Measurements from ENCODE around the gene MLLT10.
"Not testable (repeated sequence)": the region's sequence is repeated elsewhere in the genome, so short reads cannot be mapped to it uniquely, and the experiment has no call there.

The MLLT10 gene

DNA sequence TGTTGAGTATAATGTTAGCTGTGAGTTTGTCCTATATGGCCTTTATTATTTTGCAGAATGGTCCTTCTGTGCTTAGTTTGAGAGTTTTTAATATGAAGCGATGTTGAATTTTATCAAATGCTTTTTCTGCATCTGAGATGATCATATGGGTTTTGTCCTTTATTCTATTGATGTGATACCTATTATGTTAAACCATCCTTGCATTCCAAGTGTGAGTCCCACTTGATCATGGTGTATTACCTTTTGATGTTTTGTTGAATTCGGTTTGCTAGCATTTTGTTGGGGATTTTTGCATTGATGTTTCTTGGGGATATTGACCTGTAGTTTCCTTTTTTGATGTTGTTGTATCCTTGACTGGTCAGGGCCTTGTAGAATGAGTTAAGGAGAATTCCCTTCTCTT lies 166.4 kb downstream of the MLLT10 start:
- DNase-seq (ENCODE audit: low read depth): no peak

DNA sequence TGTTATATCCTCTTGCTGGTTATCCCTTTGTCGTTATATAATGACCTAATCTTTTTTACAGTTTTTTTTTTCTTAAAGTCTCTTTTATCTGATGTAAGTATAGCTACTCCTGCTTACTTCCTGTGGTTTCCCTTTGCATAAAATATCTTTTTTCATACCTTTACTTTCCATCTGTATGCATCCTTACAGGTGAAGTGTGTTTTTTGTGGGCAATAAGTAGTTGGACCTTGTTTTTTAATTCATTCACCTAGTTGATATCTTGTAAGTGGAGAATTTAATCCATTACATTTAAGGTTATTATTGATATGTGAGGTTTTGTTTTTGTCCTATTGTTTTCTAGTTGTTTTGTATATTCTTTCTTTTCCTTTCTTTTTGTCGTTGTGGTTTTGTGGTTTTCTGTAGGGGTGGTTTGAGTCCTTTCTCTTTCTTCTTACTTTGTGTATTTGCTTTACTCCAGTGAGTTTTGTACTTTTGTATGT lies 168.6 kb downstream of the MLLT10 start:
- no peak for DNase-seq (ENCODE audit: low read depth)

DNA sequence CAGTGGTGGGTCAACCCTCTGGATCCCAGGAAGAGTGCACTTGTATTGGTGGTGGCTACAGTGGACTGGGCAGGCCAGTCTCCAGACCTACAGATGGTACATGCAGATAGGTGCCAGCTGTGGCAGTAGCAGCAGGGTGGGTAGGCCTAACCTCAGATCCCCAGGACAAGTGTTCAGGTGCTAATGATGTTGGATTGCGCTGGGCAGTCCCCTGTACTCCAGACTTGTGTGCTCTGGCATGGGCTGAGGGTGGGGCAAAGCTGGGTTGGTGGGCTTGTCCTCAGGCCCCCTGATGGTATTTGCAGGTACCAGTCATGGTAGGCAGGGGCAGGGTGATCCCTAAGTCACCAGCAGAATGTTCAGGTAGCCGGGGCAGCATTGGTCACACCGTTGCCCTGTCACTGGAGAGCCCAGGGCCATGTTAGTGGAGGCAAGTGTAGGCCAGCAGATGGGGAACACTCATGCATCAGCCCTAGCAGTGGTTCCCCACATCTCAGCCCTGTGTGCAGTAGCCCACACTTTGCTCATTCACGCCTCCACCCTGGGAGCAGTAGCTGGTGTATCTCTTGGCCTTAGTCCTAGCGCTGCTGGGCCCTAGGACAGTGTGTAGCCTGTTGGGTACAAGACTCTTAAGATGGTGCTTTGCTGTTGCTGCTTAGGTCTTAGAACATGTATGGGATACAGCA lies 171.3 kb downstream of the MLLT10 start:
- DNase-seq (ENCODE audit: low read depth): no peak

DNA sequence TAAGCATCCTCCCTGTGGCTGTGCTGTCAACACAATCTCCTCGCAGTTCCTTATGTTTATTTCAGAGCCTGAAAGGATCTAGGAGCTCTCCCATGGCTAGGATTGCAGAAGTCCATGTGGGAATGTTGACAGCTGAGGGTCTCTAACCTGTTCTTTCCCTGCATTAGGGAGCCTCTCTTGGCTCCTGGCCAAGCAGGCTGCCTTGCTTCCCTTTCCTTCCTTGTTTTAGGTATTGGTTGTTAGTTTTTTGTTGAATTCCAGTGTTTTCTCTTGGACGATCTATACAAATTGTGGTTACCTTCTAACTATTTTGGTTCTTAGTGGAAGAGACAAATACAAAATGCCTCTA lies 171.8 kb downstream of the MLLT10 start:
- DNase-seq (ENCODE audit: low read depth): no peak

DNA sequence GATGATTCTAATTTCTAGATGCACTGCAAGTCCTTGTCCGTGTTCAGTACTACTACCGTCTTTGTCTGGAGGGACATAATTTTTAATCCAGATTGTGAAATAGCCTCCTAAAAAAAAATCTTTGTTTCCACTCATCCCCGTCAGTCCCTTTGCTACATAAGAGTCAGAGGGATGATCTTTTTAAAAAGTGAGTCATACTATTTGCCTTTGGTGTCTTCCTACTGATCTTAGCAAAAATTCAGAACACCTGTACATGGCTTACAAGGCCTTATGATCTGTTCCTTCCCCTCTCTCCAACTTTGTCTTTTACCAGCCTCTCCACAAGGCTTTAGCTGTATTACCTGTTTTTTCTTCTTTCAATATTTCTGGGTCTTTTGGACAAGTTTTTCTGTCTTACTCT lies 173.5 kb downstream of the MLLT10 start:
- no peak for DNase-seq (ENCODE audit: low read depth)

DNA sequence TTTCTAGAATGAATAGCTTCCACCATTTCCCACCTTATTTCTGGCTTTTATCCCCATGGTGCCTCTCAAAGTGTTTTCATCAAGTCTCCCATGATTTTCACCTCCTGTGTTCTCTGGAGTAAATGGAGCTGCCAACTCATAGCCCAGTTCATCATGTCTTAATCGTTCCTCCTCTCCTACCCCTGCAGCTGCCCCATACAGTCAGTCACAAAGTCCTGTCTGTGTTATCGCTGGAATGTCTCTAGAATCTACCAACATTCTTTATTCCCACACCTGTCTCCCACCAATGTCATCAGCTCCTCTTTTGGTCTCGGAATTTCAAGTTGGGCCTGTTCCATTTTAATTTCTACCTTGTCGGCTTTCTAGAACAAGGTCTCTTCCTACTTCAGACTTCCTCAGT lies 178.9 kb downstream of the MLLT10 start:
- no peak for DNase-seq (ENCODE audit: low read depth)

DNA sequence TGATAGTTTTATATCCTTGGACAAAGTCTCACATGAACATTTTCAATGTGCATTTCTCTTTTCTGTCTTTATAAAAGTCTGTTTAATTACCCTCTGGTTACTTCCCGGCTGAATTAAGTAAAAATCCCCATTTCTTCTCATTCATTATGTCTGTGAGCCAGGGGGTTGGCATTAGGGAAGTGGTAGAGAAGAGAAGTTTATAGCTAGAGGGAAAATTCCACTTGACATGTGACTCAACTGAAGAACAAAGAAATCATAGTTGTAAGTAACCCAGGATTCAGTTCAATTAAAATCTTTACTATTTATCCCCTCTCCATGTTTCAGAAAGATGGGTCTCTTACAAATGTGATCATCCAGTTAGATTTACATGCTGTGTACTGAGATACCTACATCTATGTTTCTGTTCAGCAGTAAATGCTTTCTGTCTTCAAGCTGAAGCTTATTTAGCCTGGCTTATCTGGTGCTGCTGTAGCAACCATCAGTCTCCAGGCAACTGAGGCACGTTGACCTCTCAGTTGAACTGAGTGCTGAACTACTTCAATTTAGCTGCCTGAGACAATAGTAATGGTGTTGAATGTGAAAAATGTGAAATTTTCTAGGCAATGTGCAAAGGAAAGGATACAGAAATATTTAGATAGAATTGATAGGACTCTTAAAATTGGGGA lies 181.6 kb downstream of the MLLT10 start:
- no peak for DNase-seq (ENCODE audit: low read depth)

DNA sequence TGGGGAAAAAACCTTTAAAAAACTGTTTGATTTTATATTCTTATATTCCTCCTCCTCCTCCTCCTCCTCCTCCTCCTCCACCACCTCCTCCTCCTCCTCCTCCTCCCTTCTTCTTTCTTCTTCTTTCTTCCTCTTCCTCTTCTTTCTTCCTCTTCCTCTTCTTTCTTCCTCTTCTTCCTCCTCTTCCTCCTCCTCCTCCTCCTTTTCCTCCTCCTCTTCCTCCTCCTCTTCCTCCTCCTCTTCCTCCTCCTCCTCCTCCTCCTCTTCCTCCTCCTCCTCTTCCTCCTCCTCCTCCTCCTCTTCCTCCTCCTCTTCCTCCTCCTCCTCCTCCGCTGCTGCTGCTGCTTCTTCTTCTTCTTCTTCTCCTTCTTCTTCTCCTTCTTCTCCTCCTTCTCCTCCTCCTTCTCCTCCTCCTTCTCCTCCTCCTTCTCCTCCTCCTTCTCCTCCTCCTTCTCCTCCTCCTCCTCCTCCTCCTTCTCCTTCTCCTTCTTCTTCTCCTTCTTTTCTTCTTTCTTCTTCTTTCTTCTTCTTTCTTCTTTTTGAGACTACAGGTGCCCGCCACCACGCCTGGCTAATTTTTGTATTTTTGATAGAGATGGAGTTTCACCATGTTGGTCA lies 183.5 kb downstream of the MLLT10 start:
- not testable (repeated sequence) for DNase-seq (ENCODE audit: low read depth)

DNA sequence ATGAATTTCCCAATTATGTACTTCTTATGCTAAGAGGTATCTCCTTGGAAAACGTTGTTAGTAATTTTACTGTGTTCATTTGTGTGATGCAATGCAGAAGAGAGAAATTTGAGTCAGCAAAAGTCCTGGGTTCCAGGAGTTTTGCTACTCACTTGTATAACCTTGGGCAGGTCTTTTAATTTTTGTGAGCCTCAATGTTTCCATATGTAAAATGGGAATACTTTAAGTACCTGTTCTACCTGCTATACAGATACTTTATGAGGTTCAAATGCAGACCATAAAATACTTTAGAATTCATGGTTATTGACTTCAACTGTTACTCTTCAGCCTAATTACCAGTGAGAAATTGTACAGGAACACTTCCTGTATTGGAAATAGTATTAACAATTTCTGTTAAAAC lies 185.5 kb downstream of the MLLT10 start:
- no peak for DNase-seq (ENCODE audit: low read depth)

DNA sequence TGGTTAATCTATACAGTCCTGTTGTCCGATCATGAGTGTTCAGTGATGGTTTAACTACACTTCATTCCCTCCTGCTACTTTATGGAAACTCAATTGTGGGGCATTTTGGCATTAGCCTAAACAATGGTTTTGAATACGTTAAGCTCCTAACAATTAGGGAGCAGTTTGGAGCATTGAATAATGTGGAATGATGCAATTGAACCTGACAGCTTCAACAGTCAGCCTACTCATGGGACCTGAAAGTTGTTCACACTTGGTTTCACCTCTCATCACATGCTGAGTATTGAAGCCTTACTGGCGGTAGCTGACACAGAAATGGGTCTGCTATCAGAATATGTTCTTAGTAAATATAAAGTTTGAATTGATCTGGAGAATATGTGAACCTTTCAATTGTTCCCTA lies 186.1 kb downstream of the MLLT10 start:
- DNase-seq (ENCODE audit: low read depth): no peak

DNA sequence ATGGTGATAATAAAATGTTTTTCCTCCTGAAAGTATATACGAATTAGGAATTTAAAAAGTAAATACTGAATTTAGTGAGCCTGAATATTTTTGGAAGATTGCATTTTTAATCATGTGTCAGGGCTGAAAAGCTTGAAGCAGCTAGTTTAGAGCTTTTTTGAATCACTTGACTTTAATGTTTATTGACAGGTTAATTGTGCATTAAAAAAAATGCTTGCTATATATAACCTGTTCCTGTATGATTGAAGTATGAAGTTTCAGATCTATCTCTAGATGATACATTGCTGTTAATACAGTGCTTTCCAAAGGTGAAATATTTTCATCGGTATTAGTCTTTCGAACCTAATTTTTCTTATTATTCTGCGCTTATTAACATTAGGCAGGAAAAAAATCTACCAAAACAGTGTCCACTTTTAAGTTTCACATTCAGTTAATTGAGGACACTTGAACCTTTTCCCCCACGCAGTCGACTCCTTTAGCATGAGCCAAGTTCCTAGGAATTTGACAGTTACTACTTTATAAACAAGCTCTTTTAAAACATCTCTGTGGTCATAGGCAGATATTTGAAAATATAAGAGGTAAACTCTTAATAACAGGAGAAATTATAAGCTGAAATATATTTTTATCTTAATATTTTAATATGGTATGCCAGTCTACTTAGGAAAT lies 187.1 kb downstream of the MLLT10 start:
- DNase-seq (ENCODE audit: low read depth): no peak

DNA sequence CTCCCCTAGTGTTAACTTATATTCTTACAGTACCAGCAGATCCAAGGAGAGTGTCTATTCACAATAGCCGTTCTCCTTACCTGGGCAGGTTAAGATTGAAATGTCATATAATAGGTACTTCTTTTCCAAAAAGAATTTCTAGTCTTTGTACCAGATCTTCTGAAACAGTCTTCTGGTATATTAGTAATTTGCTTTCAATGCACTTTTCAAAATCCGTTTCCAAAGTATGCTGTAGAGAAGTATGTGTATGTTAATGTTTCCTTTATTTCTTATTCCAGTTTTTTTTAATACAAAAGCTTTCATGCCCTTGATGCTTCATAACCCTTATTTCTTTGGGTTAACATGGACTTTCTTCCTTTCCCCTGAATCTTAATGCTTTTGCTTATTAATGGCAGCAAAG lies 188.2 kb downstream of the MLLT10 start:
- DNase-seq (ENCODE audit: low read depth): no peak

DNA sequence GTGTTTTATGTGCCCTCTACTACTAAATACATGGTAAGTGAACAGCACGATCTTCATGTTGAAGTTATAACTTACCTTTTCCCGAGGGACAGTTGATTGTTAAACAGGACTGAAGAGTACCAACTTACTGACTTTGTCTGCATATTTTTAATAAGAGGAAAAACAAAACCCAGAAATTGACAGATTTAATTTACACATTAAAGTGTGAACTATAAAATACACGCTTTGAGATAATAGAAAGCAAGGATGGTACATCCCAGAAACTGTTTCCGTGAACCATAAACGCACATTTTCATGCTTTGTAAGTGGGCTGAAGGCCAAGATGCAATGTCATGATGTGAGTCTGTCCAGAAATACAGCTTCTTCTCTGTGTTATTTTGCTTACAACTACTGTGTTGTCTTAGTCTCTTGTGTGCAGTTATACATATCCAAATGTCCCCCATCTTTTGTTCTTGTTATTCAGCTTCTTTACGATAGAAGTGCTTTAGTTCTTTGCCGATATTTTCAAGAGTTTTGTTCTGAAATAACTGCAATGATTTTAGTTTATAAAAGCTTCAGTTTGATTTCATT lies 190.1 kb downstream of the MLLT10 start:
- DNase-seq (ENCODE audit: low read depth): no peak

DNA sequence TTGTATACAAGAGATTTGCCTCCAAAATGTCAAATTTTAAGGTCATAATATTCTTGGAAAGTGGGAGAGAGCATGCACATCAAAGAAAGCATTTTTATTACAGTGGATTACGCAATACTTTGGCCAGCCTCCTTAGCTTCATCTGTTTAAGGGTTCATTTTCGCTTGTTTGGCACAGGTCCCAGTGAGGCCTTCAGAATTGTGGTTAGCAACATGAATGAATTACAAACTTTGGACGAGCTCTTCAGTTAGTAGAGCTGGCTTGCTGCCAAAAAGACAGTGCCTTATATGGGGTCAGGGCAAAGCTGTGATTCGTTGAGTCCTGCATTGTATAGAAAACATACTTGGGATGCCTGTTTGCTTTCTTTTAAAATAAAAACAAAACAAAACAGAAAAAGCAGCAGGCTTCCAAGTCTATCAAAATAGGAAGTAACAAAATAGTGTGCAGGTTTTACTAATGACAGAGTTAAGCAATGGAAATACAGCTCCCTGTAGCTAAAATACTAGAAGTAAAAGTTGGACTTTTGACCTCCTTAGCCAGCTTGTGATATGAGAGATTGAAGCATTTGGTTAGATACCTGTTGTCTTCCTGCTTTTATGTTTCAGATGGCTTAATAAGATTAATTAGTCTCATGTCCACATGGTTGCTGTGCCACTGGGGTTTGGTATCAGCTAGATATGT lies 190.8 kb downstream of the MLLT10 start:
- no peak for DNase-seq (ENCODE audit: low read depth)

DNA sequence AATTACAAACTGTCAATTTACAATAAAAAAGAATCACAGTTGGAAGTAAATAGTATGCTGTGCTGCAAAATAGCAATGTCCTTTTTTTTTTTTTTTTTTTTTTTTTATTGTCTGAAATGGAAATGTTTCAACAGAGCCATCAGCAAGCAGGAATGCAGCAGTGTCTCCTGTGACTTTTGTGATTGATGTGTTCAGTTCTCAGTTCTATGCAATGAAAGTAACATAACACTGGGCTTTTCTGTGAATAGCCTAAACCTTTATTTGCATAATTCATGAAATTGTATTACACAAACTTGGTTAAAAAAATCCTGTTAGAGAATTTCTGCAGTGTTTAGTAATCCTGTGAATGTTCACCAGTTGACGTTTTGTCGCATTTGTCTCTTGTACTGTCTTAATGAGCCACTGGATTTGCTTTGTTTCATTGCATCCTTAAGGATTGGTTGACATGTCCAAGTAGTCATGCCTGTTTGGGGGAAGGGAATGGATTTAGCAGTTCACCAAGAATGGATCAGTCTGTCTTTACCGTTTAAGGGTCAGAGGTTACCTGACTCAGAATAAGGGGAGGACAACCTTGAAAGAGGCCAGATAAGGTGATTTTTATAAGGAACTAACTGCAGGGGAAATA lies 192.7 kb downstream of the MLLT10 start:
- DNase-seq (ENCODE audit: low read depth): no peak

DNA sequence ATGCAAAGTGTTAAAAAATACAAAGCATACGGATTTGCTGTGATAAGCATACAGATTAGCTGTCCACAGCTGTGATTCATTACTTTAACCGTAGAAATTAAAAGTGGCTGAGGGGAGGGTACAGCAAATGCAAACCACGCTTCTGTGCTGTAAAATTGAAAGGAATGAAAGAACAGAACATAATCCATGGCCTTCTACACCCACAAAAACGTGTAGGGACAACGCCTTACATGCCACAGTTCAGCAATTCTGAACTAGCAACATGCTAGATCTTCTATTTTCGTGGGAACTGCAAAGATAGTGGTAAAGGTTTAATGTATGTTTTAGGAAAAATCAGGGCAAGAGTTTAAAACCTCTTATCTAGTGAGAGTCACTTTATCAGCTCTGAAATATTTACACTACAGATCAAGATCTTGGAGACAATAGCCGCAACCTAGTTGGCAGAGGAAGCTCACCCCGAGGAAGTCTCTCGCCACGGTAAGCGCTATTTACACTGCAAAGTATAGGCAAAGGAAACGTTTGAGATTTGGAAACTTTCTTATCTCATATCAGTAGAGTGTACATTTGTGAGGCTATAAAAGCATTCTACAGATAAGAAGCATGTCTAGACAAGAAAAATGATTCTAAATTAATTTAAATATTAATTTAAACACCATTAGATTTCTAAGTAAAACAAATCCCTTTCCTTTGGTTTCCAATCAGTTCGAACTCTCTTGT lies 193.6 kb downstream of the MLLT10 start:
- DNase-seq (ENCODE audit: low read depth): no peak

DNA sequence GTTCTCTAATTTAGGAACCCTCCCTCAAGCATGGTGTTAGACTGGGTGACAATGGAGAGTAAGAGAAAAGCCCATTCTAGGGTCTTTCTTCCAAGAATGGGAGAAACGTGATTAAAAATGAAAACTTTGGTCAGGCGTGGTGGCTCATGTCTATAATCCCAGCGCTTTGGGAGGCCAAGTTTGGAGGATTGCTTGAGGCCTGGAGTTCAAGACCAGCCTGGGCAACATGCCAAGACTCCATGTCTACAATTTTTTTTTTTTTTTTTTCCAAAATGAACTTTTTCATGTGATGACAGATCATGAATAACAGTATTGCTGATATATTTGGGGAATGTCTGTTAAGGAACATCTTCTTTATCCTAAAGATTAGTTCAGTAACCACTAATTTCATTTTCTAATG lies 194.6 kb downstream of the MLLT10 start:
- no peak for DNase-seq (ENCODE audit: low read depth)

DNA sequence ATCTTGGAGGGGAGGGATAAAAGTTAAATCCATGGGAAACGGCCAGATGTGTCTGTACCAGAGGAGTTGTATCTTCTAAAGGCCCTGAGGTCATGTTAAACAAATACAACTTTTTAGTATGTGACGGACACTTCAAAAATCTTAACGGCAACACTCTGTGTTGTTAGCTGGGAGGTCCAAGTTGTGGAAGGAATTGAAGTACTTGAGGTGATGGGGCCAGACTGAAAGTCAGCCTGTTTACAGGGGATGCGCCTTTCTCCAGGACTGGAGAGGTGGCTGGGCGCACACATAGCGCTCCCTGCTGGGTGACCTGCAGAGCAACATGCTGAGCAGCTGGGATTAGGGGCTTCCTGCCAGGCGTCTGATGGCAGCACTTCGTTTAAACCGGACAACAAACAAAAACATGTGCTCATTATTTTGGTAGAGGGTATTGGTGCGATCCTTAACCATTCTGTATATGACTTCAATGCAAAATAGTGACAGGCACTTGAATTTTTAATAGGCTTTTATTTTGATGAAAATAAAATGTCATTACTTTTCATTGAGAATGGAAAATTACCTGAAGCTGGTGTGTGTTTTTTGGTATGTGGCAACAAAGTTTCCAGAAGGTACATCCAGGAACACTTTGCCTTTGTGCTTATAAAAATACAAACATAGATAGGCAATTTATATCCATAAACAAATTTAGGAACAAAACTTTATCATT lies 198.2 kb downstream of the MLLT10 start:
- DNase-seq (ENCODE audit: low read depth): no peak

DNA sequence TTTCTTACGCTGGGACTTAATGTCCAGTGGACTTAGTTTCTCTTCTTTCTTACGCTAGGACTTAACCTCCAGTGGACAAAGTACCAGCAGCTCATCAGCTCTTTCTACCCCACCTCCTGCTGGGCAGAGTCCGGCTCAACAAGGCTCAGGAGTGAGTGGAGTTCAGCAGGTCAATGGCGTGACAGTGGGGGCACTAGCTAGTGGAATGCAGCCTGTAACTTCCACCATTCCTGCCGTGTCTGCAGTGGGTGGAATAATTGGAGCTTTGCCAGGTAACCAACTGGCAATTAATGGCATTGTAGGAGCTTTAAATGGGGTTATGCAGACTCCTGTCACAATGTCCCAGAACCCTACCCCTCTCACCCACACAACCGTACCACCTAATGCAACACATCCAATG lies 199.7 kb downstream of the MLLT10 start:
- DNase-seq (ENCODE audit: low read depth): no peak

DNA sequence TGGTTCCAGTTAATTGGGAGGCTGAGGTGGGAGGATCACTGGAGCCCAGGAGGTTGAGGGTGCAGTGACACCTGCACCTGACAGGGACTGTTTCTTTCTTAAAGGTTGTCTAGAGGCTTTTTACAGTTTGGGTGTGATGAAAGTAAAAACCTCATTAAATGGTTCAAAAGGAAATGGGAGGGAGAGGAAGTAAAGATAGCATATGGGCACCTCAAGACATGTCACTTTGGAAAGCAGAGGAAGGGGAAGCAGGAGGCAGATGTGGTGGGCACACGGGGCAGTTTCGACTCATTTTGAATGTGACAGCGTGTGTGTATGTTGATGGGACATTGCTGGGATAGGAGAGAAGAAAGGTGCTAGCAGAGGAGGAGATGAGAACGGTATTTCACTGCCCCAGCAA lies 203.1 kb downstream of the MLLT10 start:
- no peak for DNase-seq (ENCODE audit: low read depth)

Measured in stimulated activated CD8-positive, alpha-beta memory T cell treated with anti-CD3 and anti-CD28 coated beads, Interleukin-7, amount 100 ng/mL, for 24 hours (primary cell).